Peyer's patch (tissue), 4 donors: ENCODE results near the gene SAFB. TPM values are rescaled to one million over a fixed set of nuclear protein-coding genes. Genes with fewer than 3 reads are reported as not detected.

Source experiments
- DNase-seq, 3 donors: peaks; one replicate each; pipeline ENCODE4 v3.0.0-alpha.2; 2017 to 2019
- H3K27ac ChIP-seq, 4 donors: fragments of 200-600 bp; sonication (generic); one replicate each; pipeline ENCODE4 v1.5.1; 2016 to 2019
- H3K27me3 ChIP-seq, 2 donors: fragments of 200-600 bp; sonication (generic); one replicate each; pipeline ENCODE4 v1.5.1; 2019
- H3K36me3 ChIP-seq, 3 donors: fragments of 200-600 bp; sonication (generic); one replicate each; pipeline ENCODE4 v1.5.1; 2016 to 2019
- H3K4me1 ChIP-seq, 4 donors: fragments of 200-600 bp; sonication (generic); one replicate each; pipeline ENCODE4 v1.5.1; 2016 to 2019
- H3K4me3 ChIP-seq, 4 donors: fragments of 200-600 bp; sonication (generic); 1 replicate in 3 of 4; 2 replicates in 1 of 4; pipeline ENCODE4 v1.5.1; 2016 to 2019; ENCODE audit warnings: mild to moderate bottlenecking in 1 of 4
- H3K9me3 ChIP-seq, 4 donors: fragments of 200-600 bp; sonication (generic); one replicate each; pipeline ENCODE4 v1.5.1; 2016 to 2019; ENCODE audit warnings: mild to moderate bottlenecking in 1 of 4
- POLR2A ChIP-seq, 2 donors: fragments of 450-650 bp; IDR thresholded peaks; one replicate each; pipeline ENCODE4 v1.5.1; 2017; ENCODE audit warnings: antibody characterized with exemption in 2 of 2, mild to moderate bottlenecking in 2 of 2, moderate library complexity in 2 of 2
- total RNA-seq, 4 donors: library from RNA; depleted of rRNA; stranded (reverse); fragments of >200 nt; gene quantifications; one replicate each; pipeline ENCODE4 v1.1.0, GENCODE V29; 2016
- TF ChIP-seq, protein P1 (sequence below), 6 experiments: fragments of 450-650 bp in 4 of 6; fragments of 200-600 bp in 2 of 6; sonication (generic) in 1 of 6; IDR thresholded peaks; one replicate each; pipeline ENCODE4 v1.5.1; 2017 to 2019; ENCODE audit warnings: antibody characterized with exemption in 6 of 6, mild to moderate bottlenecking in 3 of 6, moderate library complexity in 1 of 6

The SAFB gene
- total RNA-seq, 4 donors from 2014 or later = 86.3 to 374 (median 163) TPM

DNA sequence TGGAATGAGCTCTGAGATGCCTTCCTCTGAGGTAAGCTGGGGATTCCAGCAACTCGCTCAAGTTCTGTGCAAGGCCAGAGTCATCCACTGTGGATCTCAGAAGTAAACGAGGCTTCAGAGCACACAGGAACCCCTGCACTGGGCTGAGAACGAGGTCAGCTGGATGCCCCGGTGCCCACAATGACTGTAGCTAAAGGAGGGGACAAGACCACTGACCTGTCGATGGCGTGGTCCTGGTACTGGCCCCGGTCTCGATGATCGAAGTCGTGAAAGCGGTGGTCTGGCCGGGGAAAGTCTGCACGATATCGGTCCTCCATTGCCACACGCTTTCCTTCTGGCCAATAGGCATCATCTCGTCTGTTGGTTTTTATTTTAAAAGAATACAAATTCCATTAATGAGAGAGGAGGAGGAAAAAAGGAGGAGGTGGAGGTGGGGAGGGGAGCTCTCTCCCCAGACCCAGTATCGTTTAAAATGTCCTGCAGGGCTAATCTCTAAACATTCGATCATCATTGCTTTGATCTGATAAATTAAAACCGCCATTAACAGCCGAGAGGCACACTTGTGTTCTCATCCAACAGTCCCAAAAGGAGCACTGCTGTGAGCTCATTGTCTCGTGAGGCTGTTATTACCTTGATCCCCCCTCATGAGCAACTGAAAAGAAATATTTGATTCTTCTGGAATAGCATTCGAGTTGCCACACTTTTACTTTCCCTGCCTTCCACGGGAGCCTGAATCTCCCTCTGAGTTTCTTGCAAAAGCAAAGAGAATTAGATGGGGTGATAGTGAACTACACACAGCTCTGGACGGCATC, 30.1 kb upstream of the SAFB start:
- peaks cover 0 to 100% (median 9%) of the 10 kb centered on the region in 3 donors for H3K36me3 ChIP-seq
- no peak overlapping the region for H3K4me3 ChIP-seq
- H3K9me3 ChIP-seq = no peaks in the 10 kb centered on the region
- H3K27me3 ChIP-seq = no peaks in the 10 kb centered on the region
- no peak overlapping the region for H3K27ac ChIP-seq
- TF ChIP-seq POLR2A (IDR thresholded peaks at IDR 0.05) = no peak
- TF ChIP-seq, protein P1, sequence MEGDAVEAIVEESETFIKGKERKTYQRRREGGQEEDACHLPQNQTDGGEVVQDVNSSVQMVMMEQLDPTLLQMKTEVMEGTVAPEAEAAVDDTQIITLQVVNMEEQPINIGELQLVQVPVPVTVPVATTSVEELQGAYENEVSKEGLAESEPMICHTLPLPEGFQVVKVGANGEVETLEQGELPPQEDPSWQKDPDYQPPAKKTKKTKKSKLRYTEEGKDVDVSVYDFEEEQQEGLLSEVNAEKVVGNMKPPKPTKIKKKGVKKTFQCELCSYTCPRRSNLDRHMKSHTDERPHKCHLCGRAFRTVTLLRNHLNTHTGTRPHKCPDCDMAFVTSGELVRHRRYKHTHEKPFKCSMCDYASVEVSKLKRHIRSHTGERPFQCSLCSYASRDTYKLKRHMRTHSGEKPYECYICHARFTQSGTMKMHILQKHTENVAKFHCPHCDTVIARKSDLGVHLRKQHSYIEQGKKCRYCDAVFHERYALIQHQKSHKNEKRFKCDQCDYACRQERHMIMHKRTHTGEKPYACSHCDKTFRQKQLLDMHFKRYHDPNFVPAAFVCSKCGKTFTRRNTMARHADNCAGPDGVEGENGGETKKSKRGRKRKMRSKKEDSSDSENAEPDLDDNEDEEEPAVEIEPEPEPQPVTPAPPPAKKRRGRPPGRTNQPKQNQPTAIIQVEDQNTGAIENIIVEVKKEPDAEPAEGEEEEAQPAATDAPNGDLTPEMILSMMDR (IDR thresholded peaks at IDR 0.05) = no peak
- no peak for DNase-seq
- peaks cover 0 to 16% (median 0%) of the 10 kb centered on the region in 4 donors for H3K4me1 ChIP-seq

DNA sequence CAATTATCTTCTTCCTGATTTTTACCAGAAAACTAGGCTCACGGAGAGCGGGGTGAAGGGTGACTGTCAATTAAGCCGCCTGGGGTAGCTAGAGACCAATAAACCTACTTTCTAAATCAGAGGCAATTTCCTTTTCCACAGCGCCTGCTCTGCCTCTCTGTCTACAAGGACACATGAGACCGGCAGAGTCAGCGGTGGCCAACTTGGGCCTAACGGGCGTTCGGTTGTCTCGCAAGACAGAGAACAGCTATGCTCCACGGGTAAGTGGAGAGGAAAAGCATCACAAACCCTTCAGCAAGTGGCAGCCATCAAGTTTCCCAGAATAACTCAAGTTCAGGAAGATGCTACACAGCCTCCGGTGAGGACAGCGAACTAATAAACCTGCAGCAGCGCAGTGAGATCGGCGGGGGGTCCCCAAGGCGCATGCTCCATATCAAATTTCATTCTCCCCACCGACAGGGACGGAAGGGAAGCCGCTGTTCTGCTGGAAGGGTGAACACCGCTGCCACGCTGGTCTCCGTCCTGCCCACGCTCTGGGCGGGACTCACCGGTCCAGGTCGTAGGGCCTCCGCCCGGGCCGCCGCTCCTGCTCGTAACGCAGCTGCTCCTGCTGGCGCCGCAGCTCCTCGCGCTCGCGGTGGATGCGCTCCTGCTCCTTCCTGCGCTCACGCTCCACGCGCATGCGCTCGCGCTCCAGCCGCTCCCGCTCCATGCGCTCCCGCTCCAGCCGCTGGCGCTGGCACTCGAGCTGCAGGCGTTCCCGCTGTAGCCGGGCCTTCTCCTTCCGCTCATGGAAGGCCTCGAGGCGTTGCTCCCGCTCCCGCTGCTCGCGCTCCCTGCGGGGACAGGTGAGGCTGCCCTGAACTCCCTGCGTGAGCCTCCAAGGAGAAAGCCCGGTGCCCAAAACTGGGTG, 29.3 kb upstream of the SAFB start:
- Histone ChIP-seq H3K27ac (peak overlapping the region in 2 of 4 donors; percentile 55 to 73), H3K4me3 (peak overlapping the region in 1 of 4 donors; percentile 6), H3K27me3 (no peaks in the 10 kb centered on the region), H3K4me1 (peaks cover 0 to 16% (median 0%) of the 10 kb centered on the region in 4 donors), H3K36me3 (peaks cover 0 to 100% (median 9%) of the 10 kb centered on the region in 3 donors), H3K9me3 (no peaks in the 10 kb centered on the region)
- TF ChIP-seq POLR2A (IDR thresholded peaks at IDR 0.05) = no peak
- TF ChIP-seq, protein P1 (IDR thresholded peaks at IDR 0.05) = no peak
- DNase-seq = no peak

- peak in 1 of 2 donors; percentile 10 for TF ChIP-seq POLR2A (IDR thresholded peaks at IDR 0.05)
- TF ChIP-seq, protein P1 (IDR thresholded peaks at IDR 0.05) = no peak
- peak overlapping the region in 2 of 4 donors; percentile 65 to 73 for H3K27ac ChIP-seq
- no peaks in the 10 kb centered on the region for H3K9me3 ChIP-seq
- DNase-seq = peak in 2 of 3 donors; percentile 82 to 86
- no peak overlapping the region for H3K4me3 ChIP-seq
- peaks cover 0 to 100% (median 9%) of the 10 kb centered on the region in 3 donors for H3K36me3 ChIP-seq
- peaks cover 0 to 16% (median 0%) of the 10 kb centered on the region in 4 donors for H3K4me1 ChIP-seq
- no peaks in the 10 kb centered on the region for H3K27me3 ChIP-seq
Observed at GRCh38 chr19:5594521-5594950, 28.3 kb upstream of the SAFB start.

- no peak for TF ChIP-seq POLR2A (IDR thresholded peaks at IDR 0.05)
- TF ChIP-seq, protein P1 (IDR thresholded peaks at IDR 0.05) = no peak
- Histone ChIP-seq H3K4me1 (peaks cover 0 to 16% (median 0%) of the 10 kb centered on the region in 4 donors), H3K27me3 (no peaks in the 10 kb centered on the region), H3K4me3 (no peak overlapping the region), H3K9me3 (no peaks in the 10 kb centered on the region), H3K36me3 (peaks cover 0 to 100% (median 9%) of the 10 kb centered on the region in 3 donors), H3K27ac (peak overlapping the region in 2 of 4 donors; percentile 65 to 73)
- DNase-seq = no peak
Observed at GRCh38 chr19:5595129-5595528, 27.8 kb upstream of the SAFB start.

DNA sequence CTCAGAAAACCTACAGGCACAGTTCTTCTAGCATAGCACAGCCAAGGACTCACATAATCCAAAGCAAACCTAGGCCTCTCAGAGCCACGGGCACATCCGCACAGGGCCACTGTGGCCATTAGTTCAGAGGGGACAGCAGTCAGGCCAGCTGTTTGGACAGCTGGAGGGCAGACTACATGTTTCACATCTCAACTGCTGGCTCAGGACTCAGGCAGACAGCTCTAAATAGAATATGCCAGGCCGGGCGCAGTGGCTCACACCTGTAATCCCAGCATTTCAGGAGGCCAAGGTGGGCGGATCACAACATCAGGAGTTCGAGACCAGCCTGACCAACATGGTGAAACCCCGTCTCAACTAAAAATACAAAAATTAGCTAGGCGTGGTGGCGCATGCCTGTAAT, 27.1 kb upstream of the SAFB start:
- Histone ChIP-seq H3K9me3 (no peaks in the 10 kb centered on the region), H3K27ac (no peak overlapping the region), H3K36me3 (peaks cover 0 to 100% (median 9%) of the 10 kb centered on the region in 3 donors), H3K4me1 (peaks cover 0 to 16% (median 0%) of the 10 kb centered on the region in 4 donors), H3K4me3 (no peak overlapping the region), H3K27me3 (no peaks in the 10 kb centered on the region)
- TF ChIP-seq POLR2A (IDR thresholded peaks at IDR 0.05) = no peak
- TF ChIP-seq, protein P1 (IDR thresholded peaks at IDR 0.05) = no peak
- DNase-seq = no peak
